Transverse colon (tissue), 4 donors: ENCODE measurements around the gene NR3C1. TPM values are rescaled to one million over a fixed set of nuclear protein-coding genes. Genes with fewer than 3 reads are reported as not detected.
"Not testable (repeated sequence)": the region's sequence is repeated elsewhere in the genome, so short reads cannot be mapped to it uniquely, and the experiment has no call there.

Experiments
- DNase-seq: peaks from one replicate; pipeline ENCODE4 v3.0.0-alpha.2; 2019
- H3K27ac ChIP-seq, 4 donors: fragments of 200-600 bp; sonication (generic); 2 replicates each; pipeline ENCODE4 v1.5.1; 2016 to 2018; ENCODE audit warnings: inconsistent platforms in 4 of 4
- H3K27me3 ChIP-seq: fragments of 200-600 bp; sonication (generic); 2 replicates; pipeline ENCODE4 v1.5.1; 2017; ENCODE audit warnings: inconsistent platforms
- H3K36me3 ChIP-seq, 4 donors: fragments of 200-600 bp; sonication (generic); 2 replicates each; pipeline ENCODE4 v1.5.1; 2017 to 2019; ENCODE audit warnings: inconsistent platforms in 4 of 4
- H3K4me1 ChIP-seq, 4 donors: fragments of 200-600 bp; sonication (generic); 2 replicates each; pipeline ENCODE4 v1.5.1; 2017 to 2020; ENCODE audit warnings: inconsistent platforms in 4 of 4
- H3K4me3 ChIP-seq, 4 donors: fragments of 200-600 bp; sonication (generic); 1 replicate in 1 of 4; 2 replicates in 3 of 4; pipeline versions ENCODE4 v1.5.1 to v1.6.1; 2017 to 2019; ENCODE audit warnings: inconsistent platforms in 4 of 4
- H3K9me3 ChIP-seq, 2 donors: fragments of 200-600 bp; sonication (generic); 2 replicates each; pipeline ENCODE4 v1.5.1; 2017 to 2019; ENCODE audit warnings: inconsistent platforms in 2 of 2
- EP300 ChIP-seq: sonication (generic); formaldehyde crosslinking; IDR thresholded peaks from one replicate; pipeline ENCODE4 v1.6.1; 2017; ENCODE audit warnings: antibody characterized with exemption, low read depth
- POLR2A ChIP-seq: fragments of 450-650 bp; IDR thresholded peaks from one replicate; pipeline ENCODE4 v1.6.1; 2016; ENCODE audit warnings: antibody characterized with exemption, mild to moderate bottlenecking, moderate library complexity
- POLR2AphosphoS5 ChIP-seq, 3 donors: sonication (generic); formaldehyde crosslinking; IDR thresholded peaks; one replicate each; pipeline ENCODE4 v1.6.1; 2016; ENCODE audit warnings: antibody characterized with exemption in 3 of 3
- WGBS, 2 donors: methylation state at CpG; one replicate each; pipeline ENCODE4 v1.1.5; 2018; ENCODE audit warnings: low coverage in 1 of 2; 5-methylcytosine and 5-hydroxymethylcytosine counted together
- in situ Hi-C, 4 donors: fragments of 200-750 bp; cut with MboI; loops; one replicate each; pipeline versions ENCODE4 v1.15.0 to v1.15.1; 2017; ENCODE audit warnings: low sequenced_read_pairs in 3 of 4, low pct_ligation_motif_present in 1 of 4, low pct_unique_long_range_greater_than_20kb in 1 of 4
- intact Hi-C: fragments of 100-400 bp; cut with DNase I; formaldehyde crosslinking; loops from one replicate; pipeline ENCODE4 v1.15.1; 2023; ENCODE audit warnings: low total_unique reads
- total RNA-seq, 4 donors: library from RNA; depleted of rRNA; stranded (reverse); fragments of >200 nt; gene quantifications; one replicate each; pipeline ENCODE4 v1.1.0, GENCODE V29; 2016
- TF ChIP-seq, protein P1 (sequence below), 5 experiments: fragments of 200-600 bp in 3 of 5; fragments of 450-650 bp in 2 of 5; sonication (generic) in 3 of 5; IDR thresholded peaks; 1 replicate in 2 of 5; 2 replicates in 3 of 5; pipeline ENCODE4 v1.5.1; 2016 to 2017; ENCODE audit warnings: antibody characterized with exemption in 5 of 5, inconsistent platforms in 3 of 5, mild to moderate bottlenecking in 2 of 5, moderate library complexity in 1 of 5

Gene NR3C1
- total RNA-seq, 4 donors from 2014 or later = 8.4 to 37.7 (median 30.3) TPM

DNA sequence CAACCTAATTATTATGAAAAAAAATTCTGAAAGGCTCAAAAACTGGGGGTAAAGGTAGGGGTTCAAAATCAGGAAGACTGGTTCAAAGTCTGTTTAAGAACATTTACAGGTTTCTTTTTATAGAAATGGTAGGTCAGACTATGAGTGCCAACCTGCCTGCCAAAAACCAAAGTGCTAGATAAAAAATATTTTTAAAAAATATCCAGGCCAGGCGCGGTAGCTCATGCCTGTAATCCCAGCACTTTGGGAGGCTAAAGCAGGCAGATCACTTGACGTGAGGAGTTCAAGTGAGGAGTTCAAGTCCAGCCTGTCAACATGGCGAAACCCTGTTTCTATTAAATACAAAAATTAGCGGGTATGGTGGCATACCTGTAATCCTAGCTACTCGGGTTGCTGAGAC, 67.0 kb downstream of the NR3C1 start:
- 73 to 92% methylated on average over 5 to 6 of the region's 6 CpGs for WGBS, 2 donors
- intact Hi-C loops = no loop called here
- H3K27ac ChIP-seq = no peak overlapping the region

DNA sequence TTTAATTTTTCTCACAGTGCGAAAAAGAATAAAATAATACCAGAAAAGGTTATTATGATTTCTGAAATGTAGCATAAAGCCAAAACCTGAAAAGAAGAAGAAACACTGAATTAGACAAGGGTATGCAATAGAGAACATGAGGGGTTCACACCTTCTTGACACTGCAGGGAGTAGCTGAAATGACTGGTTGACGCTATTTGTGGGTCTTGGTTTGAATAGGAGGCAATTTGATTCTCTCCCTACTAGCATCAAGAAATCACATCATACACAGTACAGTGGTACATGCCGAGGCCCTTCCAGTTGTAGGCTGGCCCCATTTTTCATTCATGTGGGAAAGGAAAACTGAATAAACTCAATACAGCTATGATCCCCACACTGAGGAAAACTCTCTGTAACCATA, 68.6 kb downstream of the NR3C1 start:
- DNase-seq = no peak
- Histone ChIP-seq H3K4me1 (peaks cover 0 to 13% (median 0%) of the 10 kb centered on the region in 4 donors), H3K27ac (no peak overlapping the region), H3K9me3 (no peaks in the 10 kb centered on the region), H3K4me3 (no peak overlapping the region), H3K27me3 (no peaks in the 10 kb centered on the region), H3K36me3 (no peaks in the 10 kb centered on the region)
- intact Hi-C loops (no loop called here), in situ Hi-C loops (no loop called here)
- WGBS, 2 donors = 95 to 100% methylated on average over 2 to 3 of the region's 3 CpGs
- TF ChIP-seq POLR2AphosphoS5 (IDR thresholded peaks at IDR 0.05) (no peak), EP300 (no peak)
- TF ChIP-seq, protein P1, sequence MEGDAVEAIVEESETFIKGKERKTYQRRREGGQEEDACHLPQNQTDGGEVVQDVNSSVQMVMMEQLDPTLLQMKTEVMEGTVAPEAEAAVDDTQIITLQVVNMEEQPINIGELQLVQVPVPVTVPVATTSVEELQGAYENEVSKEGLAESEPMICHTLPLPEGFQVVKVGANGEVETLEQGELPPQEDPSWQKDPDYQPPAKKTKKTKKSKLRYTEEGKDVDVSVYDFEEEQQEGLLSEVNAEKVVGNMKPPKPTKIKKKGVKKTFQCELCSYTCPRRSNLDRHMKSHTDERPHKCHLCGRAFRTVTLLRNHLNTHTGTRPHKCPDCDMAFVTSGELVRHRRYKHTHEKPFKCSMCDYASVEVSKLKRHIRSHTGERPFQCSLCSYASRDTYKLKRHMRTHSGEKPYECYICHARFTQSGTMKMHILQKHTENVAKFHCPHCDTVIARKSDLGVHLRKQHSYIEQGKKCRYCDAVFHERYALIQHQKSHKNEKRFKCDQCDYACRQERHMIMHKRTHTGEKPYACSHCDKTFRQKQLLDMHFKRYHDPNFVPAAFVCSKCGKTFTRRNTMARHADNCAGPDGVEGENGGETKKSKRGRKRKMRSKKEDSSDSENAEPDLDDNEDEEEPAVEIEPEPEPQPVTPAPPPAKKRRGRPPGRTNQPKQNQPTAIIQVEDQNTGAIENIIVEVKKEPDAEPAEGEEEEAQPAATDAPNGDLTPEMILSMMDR (IDR thresholded peaks at IDR 0.05) = no peak

More for the DNA sequence above, 67.0 kb downstream of the NR3C1 start:
- Histone ChIP-seq H3K9me3 (no peaks in the 10 kb centered on the region), H3K36me3 (no peaks in the 10 kb centered on the region), H3K4me3 (no peak overlapping the region), H3K27me3 (no peaks in the 10 kb centered on the region), H3K4me1 (peaks cover 0 to 15% (median 0%) of the 10 kb centered on the region in 4 donors)
- no peak for TF ChIP-seq POLR2A
- TF ChIP-seq, protein P1 (IDR thresholded peaks at IDR 0.05) = no peak
- no peak for DNase-seq
- in situ Hi-C loops = no loop called here

GRCh38 chr5:143334380-143334779, 69.1 kb downstream of the NR3C1 start:
- H3K27me3 ChIP-seq, H3K27ac ChIP-seq, H3K4me3 ChIP-seq, H3K36me3 ChIP-seq, DNase-seq, in situ Hi-C loops, intact Hi-C loops, H3K9me3 ChIP-seq: not testable (repeated sequence)
- 79 to 90% methylated on average over 3 of the region's 3 CpGs for WGBS, 2 donors
- peaks cover 0 to 15% (median 0%) of the 10 kb centered on the region in 4 donors for H3K4me1 ChIP-seq

DNA sequence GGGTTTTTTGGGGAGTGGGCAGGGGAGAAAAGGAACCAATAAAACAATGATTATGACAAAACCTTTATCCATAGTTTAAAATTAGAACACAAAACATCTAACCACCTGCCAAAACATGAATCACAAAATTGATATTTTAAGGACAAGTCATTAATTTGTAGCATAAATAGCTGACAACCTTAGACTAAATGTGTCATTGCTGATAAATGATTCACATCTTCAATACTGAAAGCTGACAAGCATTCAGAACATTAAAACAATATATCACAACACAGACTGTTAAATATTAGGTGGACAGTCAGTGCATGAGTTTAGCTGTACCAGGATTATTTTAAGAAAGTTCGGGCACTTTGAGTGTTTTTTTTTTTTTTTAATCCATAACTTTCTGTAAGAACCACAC, 71.5 kb downstream of the NR3C1 start:
- TF ChIP-seq POLR2A (no peak), EP300 (no peak)
- peaks cover 0 to 15% (median 1%) of the 10 kb centered on the region in 4 donors for H3K4me1 ChIP-seq
- no peak for DNase-seq
- no peaks in the 10 kb centered on the region for H3K36me3 ChIP-seq
- 86 to 94% methylated on average over 1 of the region's 1 CpG for WGBS, 2 donors
- no peak overlapping the region for H3K27ac ChIP-seq
- no peaks in the 10 kb centered on the region for H3K27me3 ChIP-seq
- intact Hi-C loops = no loop called here
- H3K9me3 ChIP-seq = no peaks in the 10 kb centered on the region
- no peak overlapping the region for H3K4me3 ChIP-seq
- in situ Hi-C loops = no loop called here

DNA sequence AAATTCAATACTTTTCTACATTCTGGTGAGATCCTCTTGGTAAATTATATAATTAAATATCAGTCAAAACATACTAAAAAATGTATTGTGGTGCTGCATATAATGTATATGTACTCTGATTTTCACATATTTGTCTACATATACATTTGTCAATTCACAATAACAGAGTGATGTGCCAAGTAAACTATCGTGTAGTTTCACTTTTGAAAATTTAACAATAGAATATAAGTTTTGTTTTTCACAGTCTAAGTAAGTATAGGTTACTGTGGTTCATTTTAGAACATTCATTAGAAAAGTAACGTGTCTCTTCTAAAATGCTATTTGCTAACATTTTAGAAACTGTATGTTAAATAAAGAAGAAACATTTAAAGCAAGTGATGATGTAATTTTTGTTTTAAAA, 73.6 kb downstream of the NR3C1 start:
- no peak for TF ChIP-seq POLR2A
- TF ChIP-seq POLR2AphosphoS5 (IDR thresholded peaks at IDR 0.05) = no peak
- TF ChIP-seq, protein P1 (IDR thresholded peaks at IDR 0.05) = no peak
- no peak for TF ChIP-seq EP300

More for the DNA sequence above, 73.6 kb downstream of the NR3C1 start:
- no peak overlapping the region for H3K27ac ChIP-seq
- DNase-seq = no peak
- no peaks in the 10 kb centered on the region for H3K27me3 ChIP-seq
- intact Hi-C loops = no loop called here
- in situ Hi-C loops = no loop called here
- WGBS, 2 donors = 66 to 77% methylated on average over 2 of the region's 2 CpGs
- H3K36me3 ChIP-seq = no peaks in the 10 kb centered on the region
- H3K4me1 ChIP-seq = peaks cover 0 to 8% (median 1%) of the 10 kb centered on the region in 4 donors
- no peaks in the 10 kb centered on the region for H3K9me3 ChIP-seq
- no peak overlapping the region for H3K4me3 ChIP-seq
